ENCODE measurements around the gene LRRC71. TPM values are rescaled to one million over a fixed set of nuclear protein-coding genes. Genes with fewer than 3 reads are reported as not detected.

Gene LRRC71
- total and polyA plus RNA-seq, 5 donors = 0.18 to 0.31 TPM; not detected in 3

DNA sequence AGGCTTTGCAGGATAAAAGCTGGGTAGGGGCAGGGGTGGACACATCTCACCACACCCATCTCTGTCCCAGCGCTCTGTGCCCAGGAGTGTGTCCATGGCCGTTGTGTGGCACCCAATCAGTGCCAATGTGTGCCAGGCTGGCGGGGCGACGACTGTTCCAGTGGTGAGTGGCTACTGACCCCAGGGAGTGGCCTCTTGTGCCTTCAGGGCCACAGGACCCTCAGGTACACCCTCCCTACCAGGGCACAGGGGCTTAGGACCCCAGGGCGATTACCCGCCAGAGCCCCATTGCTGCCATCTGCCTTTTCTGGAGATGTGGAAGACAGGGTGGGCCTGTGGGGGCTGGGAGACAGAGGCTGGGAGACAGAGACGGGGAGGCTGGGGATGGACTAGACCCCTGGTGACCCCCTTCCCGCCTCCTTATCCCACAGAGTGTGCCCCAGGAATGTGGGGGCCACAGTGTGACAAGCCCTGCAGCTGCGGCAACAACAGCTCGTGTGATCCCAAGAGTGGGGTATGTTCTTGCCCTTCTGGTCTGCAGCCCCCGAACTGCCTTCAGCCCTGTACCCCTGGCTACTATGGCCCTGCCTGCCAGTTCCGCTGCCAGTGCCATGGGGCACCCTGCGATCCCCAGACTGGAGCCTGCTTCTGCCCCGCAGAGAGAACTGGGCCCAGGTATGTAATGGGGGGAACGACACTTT, 14.1 kb upstream of the LRRC71 start:
- no peak overlapping the region for H3K4me3 ChIP-seq (ENCODE audit: low read length)
- DNase-seq = peak in 1 of 3 donors; percentile 38
- intact Hi-C loops (cut with DNase I) = no loop called here
- H3K27me3 ChIP-seq (ENCODE audit: control insufficient read depth, insufficient read depth) = no peaks in the 10 kb centered on the region
- H3K27ac ChIP-seq (ENCODE audit: low read length) = no peak overlapping the region
- H3K4me1 ChIP-seq (ENCODE audit: control insufficient read depth, insufficient read depth, low read length) = peaks cover 7% of the 10 kb centered on the region
- no peak for ATAC-seq
- no peaks in the 10 kb centered on the region for H3K9me3 ChIP-seq (ENCODE audit: control insufficient read depth, low read length)
- WGBS = 93% methylated on average over 16 of the region's 16 CpGs

- H3K27me3 ChIP-seq (ENCODE audit: control insufficient read depth, insufficient read depth) = no peaks in the 10 kb centered on the region
- H3K4me3 ChIP-seq (ENCODE audit: low read length) = no peak overlapping the region
- peak in 1 of 3 donors; percentile 63 for DNase-seq
- H3K27ac ChIP-seq (ENCODE audit: low read length) = no peak overlapping the region
- no peaks in the 10 kb centered on the region for H3K9me3 ChIP-seq (ENCODE audit: control insufficient read depth, low read length)
- intact Hi-C loops (cut with DNase I) = no loop called here
- 72% methylated on average over 29 of the region's 29 CpGs for WGBS
- no peak for ATAC-seq
- no peaks in the 10 kb centered on the region for H3K4me1 ChIP-seq (ENCODE audit: control insufficient read depth, insufficient read depth, low read length)
Measured at GRCh38 chr1:156908541-156908940, 11.9 kb upstream of the LRRC71 start.

- ATAC-seq (peak in 1 of 2 donors; percentile 19), DNase-seq (peak in 1 of 3 donors; percentile 17)
- no peaks in the 10 kb centered on the region for H3K27me3 ChIP-seq (ENCODE audit: control insufficient read depth, insufficient read depth)
- WGBS = 50% methylated on average over 10 of the region's 10 CpGs
- intact Hi-C loops (cut with DNase I) = no loop called here
- H3K4me1 ChIP-seq (ENCODE audit: control insufficient read depth, insufficient read depth, low read length) = no peaks in the 10 kb centered on the region
- H3K27ac ChIP-seq (ENCODE audit: low read length) = no peak overlapping the region
- H3K4me3 ChIP-seq (ENCODE audit: low read length) = no peak overlapping the region
- H3K9me3 ChIP-seq (ENCODE audit: control insufficient read depth, low read length) = no peaks in the 10 kb centered on the region
Measured at GRCh38 chr1:156908955-156909354, 11.5 kb upstream of the LRRC71 start.

DNA sequence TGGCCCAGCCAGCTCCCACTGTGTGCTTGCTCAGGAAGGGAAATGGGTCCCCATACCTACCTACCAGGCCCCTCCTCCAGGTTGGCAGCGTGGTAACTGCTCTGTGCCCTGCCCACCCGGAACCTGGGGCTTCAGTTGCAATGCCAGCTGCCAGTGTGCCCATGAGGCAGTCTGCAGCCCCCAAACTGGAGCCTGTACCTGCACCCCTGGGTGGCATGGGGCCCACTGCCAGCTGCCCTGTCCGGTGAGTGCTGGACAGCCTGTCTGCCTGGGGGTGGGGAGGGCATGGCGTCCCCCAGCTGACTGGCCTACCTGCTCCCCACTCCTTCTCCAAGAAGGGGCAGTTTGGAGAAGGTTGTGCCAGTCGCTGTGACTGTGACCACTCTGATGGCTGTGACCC, 10.8 kb upstream of the LRRC71 start:
- DNase-seq = peak in 1 of 3 donors; percentile 54

GRCh38 chr1:156910309-156910782, 10.1 kb upstream of the LRRC71 start:
- peak in 1 of 2 donors; percentile 11 for ATAC-seq
- WGBS = 56% methylated on average over 18 of the region's 18 CpGs
- no peaks in the 10 kb centered on the region for H3K27me3 ChIP-seq (ENCODE audit: control insufficient read depth, insufficient read depth)

More for the DNA sequence above, 10.8 kb upstream of the LRRC71 start:
- H3K27me3 ChIP-seq (ENCODE audit: control insufficient read depth, insufficient read depth) = no peaks in the 10 kb centered on the region
- no peak overlapping the region for H3K4me3 ChIP-seq (ENCODE audit: low read length)
- H3K4me1 ChIP-seq (ENCODE audit: control insufficient read depth, insufficient read depth, low read length) = no peaks in the 10 kb centered on the region
- no peak overlapping the region for H3K27ac ChIP-seq (ENCODE audit: low read length)
- WGBS = 91% methylated on average over 5 of the region's 5 CpGs
- ATAC-seq = no peak
- H3K9me3 ChIP-seq (ENCODE audit: control insufficient read depth, low read length) = no peaks in the 10 kb centered on the region
- intact Hi-C loops (cut with DNase I) = no loop called here

DNA sequence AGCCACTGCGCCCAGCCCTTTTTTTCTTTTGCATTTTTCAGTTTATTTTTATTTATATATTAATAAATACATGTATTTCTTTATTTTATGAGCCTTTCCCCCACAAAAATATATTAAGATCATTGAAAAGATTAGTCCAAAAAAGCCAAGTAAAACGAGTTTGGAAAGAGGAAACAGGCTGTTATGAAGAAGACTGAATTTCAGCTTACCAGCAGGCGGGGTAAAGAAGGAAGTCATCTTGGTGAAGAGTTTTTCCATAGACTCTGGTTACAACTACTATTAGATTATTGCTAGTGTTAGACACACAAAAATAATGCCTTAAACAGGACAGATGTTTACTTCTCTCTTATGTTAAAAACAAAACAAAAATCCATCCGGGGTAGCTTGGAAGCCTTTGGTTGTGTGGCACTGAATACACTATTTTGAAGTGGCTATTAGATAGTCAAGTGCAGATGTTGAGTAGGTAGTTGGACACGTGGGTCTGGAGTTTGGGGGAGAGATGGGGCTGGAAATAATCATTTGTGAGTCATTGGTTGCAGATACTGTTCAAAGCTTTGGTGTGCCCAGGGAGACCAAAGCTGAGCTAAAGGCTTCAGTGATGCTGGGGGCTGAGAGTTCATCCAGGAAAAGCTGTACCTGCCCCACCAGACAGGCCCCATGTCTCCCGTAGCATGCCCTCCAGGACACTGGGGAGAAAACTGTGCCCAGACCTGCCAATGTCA, 8.7 kb upstream of the LRRC71 start:
- ATAC-seq = no peak
- no peak overlapping the region for H3K27ac ChIP-seq (ENCODE audit: low read length)
- 77% methylated on average over 6 of the region's 6 CpGs for WGBS
- no peaks in the 10 kb centered on the region for H3K9me3 ChIP-seq (ENCODE audit: control insufficient read depth, low read length)
- H3K27me3 ChIP-seq (ENCODE audit: control insufficient read depth, insufficient read depth) = no peaks in the 10 kb centered on the region
- no peaks in the 10 kb centered on the region for H3K4me1 ChIP-seq (ENCODE audit: control insufficient read depth, insufficient read depth, low read length)
- intact Hi-C loops (cut with DNase I) = no loop called here
- DNase-seq = no peak
- H3K4me3 ChIP-seq (ENCODE audit: low read length) = no peak overlapping the region

More at GRCh38 chr1:156910309-156910782, 10.1 kb upstream of the LRRC71 start:
- intact Hi-C loops (cut with DNase I) = no loop called here
- DNase-seq = peak in 2 of 3 donors; percentile 75 to 80
- Histone ChIP-seq H3K4me1 (ENCODE audit: control insufficient read depth, insufficient read depth, low read length) (no peaks in the 10 kb centered on the region), H3K27ac (ENCODE audit: low read length) (no peak overlapping the region), H3K9me3 (ENCODE audit: control insufficient read depth, low read length) (no peaks in the 10 kb centered on the region), H3K4me3 (ENCODE audit: low read length) (no peak overlapping the region)

DNA sequence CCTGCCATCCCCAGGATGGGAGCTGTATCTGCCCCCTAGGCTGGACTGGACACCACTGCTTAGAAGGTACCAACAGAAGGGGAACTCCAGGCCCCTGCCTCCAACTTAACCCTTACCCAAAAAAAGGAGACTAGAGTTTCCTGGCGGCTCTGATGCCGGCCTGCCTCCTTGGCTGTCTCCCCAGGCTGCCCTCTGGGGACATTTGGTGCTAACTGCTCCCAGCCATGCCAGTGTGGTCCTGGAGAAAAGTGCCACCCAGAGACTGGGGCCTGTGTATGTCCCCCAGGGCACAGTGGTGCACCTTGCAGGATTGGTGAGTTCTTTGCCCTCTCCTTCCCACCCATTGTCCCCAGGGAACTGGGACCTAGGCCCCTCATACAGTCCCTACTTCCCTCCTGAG, 8.1 kb upstream of the LRRC71 start:
- Histone ChIP-seq H3K9me3 (ENCODE audit: control insufficient read depth, low read length) (no peaks in the 10 kb centered on the region), H3K4me3 (ENCODE audit: low read length) (no peak overlapping the region), H3K27ac (ENCODE audit: low read length) (no peak overlapping the region), H3K4me1 (ENCODE audit: control insufficient read depth, insufficient read depth, low read length) (no peaks in the 10 kb centered on the region), H3K27me3 (ENCODE audit: control insufficient read depth, insufficient read depth) (no peaks in the 10 kb centered on the region)
- intact Hi-C loops (cut with DNase I) = no loop called here
- DNase-seq (peak in 1 of 3 donors; percentile 27), ATAC-seq (no peak)
- WGBS = 70% methylated on average over 2 of the region's 2 CpGs

DNA sequence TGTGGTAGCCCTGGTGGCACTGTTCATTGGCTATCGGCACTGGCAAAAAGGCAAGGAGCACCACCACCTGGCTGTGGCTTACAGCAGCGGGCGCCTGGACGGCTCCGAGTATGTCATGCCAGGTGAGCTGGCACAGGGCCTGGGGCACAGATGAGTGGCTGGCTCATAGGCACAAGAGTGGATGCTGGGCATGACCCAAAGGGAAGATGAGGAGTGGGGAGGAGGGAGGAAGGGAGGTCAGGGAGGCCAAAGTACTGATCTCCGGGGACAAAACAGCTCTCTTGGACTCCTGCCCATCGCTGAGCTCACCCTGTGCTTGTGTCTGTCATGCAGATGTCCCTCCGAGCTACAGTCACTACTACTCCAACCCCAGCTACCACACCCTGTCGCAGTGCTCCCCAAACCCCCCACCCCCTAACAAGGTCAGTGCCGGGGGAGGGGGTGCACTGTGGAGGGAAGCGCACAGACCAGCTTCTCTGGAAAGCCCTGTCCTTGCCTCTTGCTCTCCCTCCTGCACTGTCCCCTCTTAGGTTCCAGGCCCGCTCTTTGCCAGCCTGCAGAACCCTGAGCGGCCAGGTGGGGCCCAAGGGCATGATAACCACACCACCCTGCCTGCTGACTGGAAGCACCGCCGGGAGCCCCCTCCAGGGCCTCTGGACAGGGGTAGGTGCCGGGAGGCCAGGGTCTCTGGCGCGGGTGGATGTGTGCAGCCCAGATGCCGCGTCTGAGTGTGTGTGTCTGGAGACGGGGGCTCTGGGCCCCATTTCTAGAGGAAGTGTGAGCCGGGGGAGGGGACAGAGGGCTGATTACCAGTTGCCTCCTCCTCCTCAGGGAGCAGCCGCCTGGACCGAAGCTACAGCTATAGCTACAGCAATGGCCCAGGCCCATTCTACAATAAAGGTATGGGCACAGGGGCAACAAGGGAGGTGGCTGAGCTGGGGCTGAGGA, 7.3 kb upstream of the LRRC71 start:
- Histone ChIP-seq H3K27ac (ENCODE audit: low read length) (no peak overlapping the region), H3K27me3 (ENCODE audit: control insufficient read depth, insufficient read depth) (no peaks in the 10 kb centered on the region), H3K9me3 (ENCODE audit: control insufficient read depth, low read length) (no peaks in the 10 kb centered on the region), H3K4me1 (ENCODE audit: control insufficient read depth, insufficient read depth, low read length) (no peaks in the 10 kb centered on the region), H3K4me3 (ENCODE audit: low read length) (no peak overlapping the region)
- WGBS = 67% methylated on average over 24 of the region's 24 CpGs
- DNase-seq (peak in 1 of 3 donors; percentile 58), ATAC-seq (no peak)
- intact Hi-C loops (cut with DNase I) = no loop called here

- WGBS = 87% methylated on average over 13 of the region's 13 CpGs
- Histone ChIP-seq H3K4me3 (ENCODE audit: low read length) (no peak overlapping the region), H3K4me1 (ENCODE audit: control insufficient read depth, insufficient read depth, low read length) (no peaks in the 10 kb centered on the region), H3K27ac (ENCODE audit: low read length) (no peak overlapping the region), H3K27me3 (ENCODE audit: control insufficient read depth, insufficient read depth) (no peaks in the 10 kb centered on the region), H3K9me3 (ENCODE audit: control insufficient read depth, low read length) (no peaks in the 10 kb centered on the region)
- ATAC-seq (no peak), DNase-seq (peak in 1 of 3 donors; percentile 38)
- intact Hi-C loops (cut with DNase I) = no loop called here
Measured at GRCh38 chr1:156913809-156914387, 6.5 kb upstream of the LRRC71 start.

- Histone ChIP-seq H3K27me3 (ENCODE audit: control insufficient read depth, insufficient read depth) (no peaks in the 10 kb centered on the region), H3K4me3 (ENCODE audit: low read length) (no peak overlapping the region), H3K9me3 (ENCODE audit: control insufficient read depth, low read length) (no peaks in the 10 kb centered on the region), H3K4me1 (ENCODE audit: control insufficient read depth, insufficient read depth, low read length) (no peaks in the 10 kb centered on the region), H3K27ac (ENCODE audit: low read length) (no peak overlapping the region)
- intact Hi-C loops (cut with DNase I) = no loop called here
- 65% methylated on average over 9 of the region's 9 CpGs for WGBS
- DNase-seq (peak in 1 of 3 donors; percentile 27), ATAC-seq (peak in 1 of 2 donors; percentile 7)
Measured at GRCh38 chr1:156914440-156914856, 6.0 kb upstream of the LRRC71 start.

Measured in right cardiac atrium (tissue), 5 donors.